Tibial nerve (tissue), 4 donors: Measurements from ENCODE around the gene SEMA5A. TPM values are rescaled to one million over a fixed set of nuclear protein-coding genes. Genes with fewer than 3 reads are reported as not detected.

Experiments used
- DNase-seq, 2 donors: peaks; one replicate each; pipeline ENCODE4 v3.0.0-alpha.2; 2019; ENCODE audit warnings: low spot score in 2 of 2
- H3K27ac ChIP-seq, 4 donors: fragments of 200-600 bp; sonication (generic) in 3 of 4; one replicate each; pipeline ENCODE4 v1.5.1; 2017 to 2019; ENCODE audit warnings: mild to moderate bottlenecking in 1 of 4
- H3K27me3 ChIP-seq, 2 donors: fragments of 200-600 bp; sonication (generic) in 1 of 2; one replicate each; pipeline versions ENCODE4 v1.5.1 to v1.6.0; 2017 to 2019
- H3K36me3 ChIP-seq, 3 donors: fragments of 200-600 bp; sonication (generic); one replicate each; pipeline ENCODE4 v1.5.1; 2018 to 2019
- H3K4me1 ChIP-seq, 4 donors: fragments of 200-600 bp; sonication (generic) in 3 of 4; one replicate each; pipeline ENCODE4 v1.5.1; 2017 to 2019
- H3K4me3 ChIP-seq, 4 donors: fragments of 200-600 bp; sonication (generic) in 3 of 4; one replicate each; pipeline ENCODE4 v1.5.1; 2017 to 2019; ENCODE audit warnings: mild to moderate bottlenecking in 1 of 4, moderate library complexity in 1 of 4
- H3K9me3 ChIP-seq, 4 donors: fragments of 200-600 bp; sonication (generic) in 3 of 4; one replicate each; pipeline ENCODE4 v1.5.1; 2017 to 2019
- CTCF ChIP-seq, 5 experiments: fragments of 200-600 bp in 3 of 5; fragments of 450-650 bp in 2 of 5; sonication (generic) in 3 of 5; IDR thresholded peaks; one replicate each; pipeline ENCODE4 v1.5.1; 2016 to 2019; ENCODE audit warnings: antibody characterized with exemption in 5 of 5, mild to moderate bottlenecking in 3 of 5, moderate library complexity in 2 of 5
- EP300 ChIP-seq, 2 donors: sonication (generic); formaldehyde crosslinking; IDR thresholded peaks; one replicate each; pipeline ENCODE4 v1.6.1; 2017; ENCODE audit warnings: antibody characterized with exemption in 2 of 2, mild to moderate bottlenecking in 1 of 2
- POLR2A ChIP-seq, 2 donors: fragments of 450-650 bp; IDR thresholded peaks; one replicate each; pipeline ENCODE4 v1.6.1; 2017; ENCODE audit warnings: antibody characterized with exemption in 2 of 2, mild to moderate bottlenecking in 2 of 2, moderate library complexity in 2 of 2
- WGBS, 2 donors: methylation state at CpG; one replicate each; pipeline ENCODE4 v1.1.5; 2018; 5-methylcytosine and 5-hydroxymethylcytosine counted together
- total RNA-seq, 4 donors: library from RNA; depleted of rRNA; stranded (reverse); fragments of >200 nt; gene quantifications; one replicate each; pipeline ENCODE4 v1.1.0, GENCODE V29; 2016

Gene SEMA5A
- total RNA-seq, 4 donors from 2014 or later, result 36.3 to 58.4 (median 52.6) TPM

- WGBS, 2 donors, result 52 to 73% methylated on average over 2 of the region's 2 CpGs
- no peak for TF ChIP-seq CTCF (IDR thresholded peaks at IDR 0.05)
- no peak for TF ChIP-seq EP300 (IDR thresholded peaks at IDR 0.05)
- no peak for TF ChIP-seq POLR2A (IDR thresholded peaks at IDR 0.05)
- no peak for DNase-seq
- Histone ChIP-seq H3K36me3 (no peaks in the 10 kb centered on the region), H3K4me1 (no peaks in the 10 kb centered on the region), H3K27ac (no peak overlapping the region), H3K4me3 (no peak overlapping the region), H3K9me3 (peaks cover 0 to 10% (median 0%) of the 10 kb centered on the region in 4 donors), H3K27me3 (no peaks in the 10 kb centered on the region)
These were observed 36.5 kb upstream of the SEMA5A start for GRCh38 chr5:9582406-9582805.

GRCh38 chr5:9573796-9574195, 27.9 kb upstream of the SEMA5A start:
- Histone ChIP-seq H3K4me3 (no peak overlapping the region), H3K9me3 (peaks cover 0 to 10% (median 3%) of the 10 kb centered on the region in 4 donors), H3K36me3 (no peaks in the 10 kb centered on the region), H3K4me1 (no peaks in the 10 kb centered on the region), H3K27me3 (no peaks in the 10 kb centered on the region), H3K27ac (no peak overlapping the region)
- no peak for DNase-seq
- TF ChIP-seq POLR2A (IDR thresholded peaks at IDR 0.05), result no peak
- TF ChIP-seq EP300 (IDR thresholded peaks at IDR 0.05), result no peak
- TF ChIP-seq CTCF (IDR thresholded peaks at IDR 0.05), result no peak
- WGBS, 2 donors, result 90 to 91% methylated on average over 6 of the region's 6 CpGs

GRCh38 chr5:9572246-9572645, 26.4 kb upstream of the SEMA5A start:
- WGBS, 2 donors, result 94 to 100% methylated on average over 8 of the region's 8 CpGs
- Histone ChIP-seq H3K9me3 (peaks cover 0 to 6% (median 3%) of the 10 kb centered on the region in 4 donors), H3K36me3 (no peaks in the 10 kb centered on the region), H3K4me1 (no peaks in the 10 kb centered on the region), H3K27me3 (no peaks in the 10 kb centered on the region), H3K4me3 (no peak overlapping the region), H3K27ac (no peak overlapping the region)
- no peak for DNase-seq
- TF ChIP-seq EP300 (IDR thresholded peaks at IDR 0.05) (no peak), CTCF (IDR thresholded peaks at IDR 0.05) (no peak), POLR2A (IDR thresholded peaks at IDR 0.05) (no peak)

- Histone ChIP-seq H3K27me3 (no peaks in the 10 kb centered on the region), H3K4me1 (no peaks in the 10 kb centered on the region), H3K36me3 (no peaks in the 10 kb centered on the region), H3K27ac (no peak overlapping the region), H3K4me3 (no peak overlapping the region), H3K9me3 (peaks cover 0 to 6% (median 3%) of the 10 kb centered on the region in 4 donors)
- no peak for DNase-seq
- TF ChIP-seq POLR2A (IDR thresholded peaks at IDR 0.05) (no peak), EP300 (IDR thresholded peaks at IDR 0.05) (no peak), CTCF (IDR thresholded peaks at IDR 0.05) (no peak)
- WGBS, 2 donors, result 86 to 93% methylated on average over 6 of the region's 6 CpGs
These were observed 25.0 kb upstream of the SEMA5A start for GRCh38 chr5:9570876-9571275.

GRCh38 chr5:9567039-9567438, 21.2 kb upstream of the SEMA5A start:
- DNase-seq, result no peak
- no peak overlapping the region for H3K27ac ChIP-seq
- no peaks in the 10 kb centered on the region for H3K36me3 ChIP-seq
- no peak for TF ChIP-seq EP300 (IDR thresholded peaks at IDR 0.05)
- TF ChIP-seq POLR2A (IDR thresholded peaks at IDR 0.05), result no peak
- no peak for TF ChIP-seq CTCF (IDR thresholded peaks at IDR 0.05)
- no peaks in the 10 kb centered on the region for H3K9me3 ChIP-seq
- no peaks in the 10 kb centered on the region for H3K4me1 ChIP-seq
- H3K4me3 ChIP-seq, result no peak overlapping the region
- H3K27me3 ChIP-seq, result no peaks in the 10 kb centered on the region
